Embryonic facial prominence (tissue), 1 donor: ENCODE results near the gene C19orf67.
"Not testable (repeated sequence)": the region's sequence is repeated elsewhere in the genome, so short reads cannot be mapped to it uniquely, and the experiment has no call there.

Experiments used
- DNase-seq: peaks from one replicate; pipeline ENCODE4 v3.0.0-alpha.2; 2016; ENCODE audit errors: extremely low spot score

Gene C19orf67

DNA sequence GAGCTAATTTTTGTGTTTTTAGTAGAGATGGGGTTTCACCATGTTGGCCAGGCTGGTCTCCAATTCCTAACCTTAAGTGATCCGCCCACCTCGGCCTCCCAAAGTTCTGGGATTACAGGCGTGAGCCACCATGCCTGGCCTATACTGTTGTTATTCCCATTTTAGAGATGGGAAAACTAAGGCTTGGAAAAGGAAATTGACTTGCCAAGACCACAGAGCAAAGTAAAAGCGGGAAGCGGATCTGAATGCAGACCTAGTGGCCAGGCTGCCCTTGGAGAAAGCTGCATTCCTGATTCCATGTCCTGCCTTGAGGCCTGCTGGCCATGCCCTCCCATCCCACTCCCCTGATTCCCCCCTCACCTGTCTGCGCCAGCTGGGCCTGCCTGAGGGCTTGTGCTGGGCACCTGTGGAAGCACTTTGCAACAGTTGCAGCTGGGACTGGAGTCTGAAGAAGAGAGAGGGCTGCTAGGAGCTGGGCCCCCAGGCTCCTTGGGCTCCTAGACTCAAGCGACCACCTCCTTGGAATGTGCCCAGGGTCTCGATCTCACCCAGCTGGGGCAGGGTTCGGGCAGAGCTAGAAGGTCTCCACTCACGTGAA is 29.4 kb downstream of the C19orf67 start:
- DNase-seq = no peak

DNA sequence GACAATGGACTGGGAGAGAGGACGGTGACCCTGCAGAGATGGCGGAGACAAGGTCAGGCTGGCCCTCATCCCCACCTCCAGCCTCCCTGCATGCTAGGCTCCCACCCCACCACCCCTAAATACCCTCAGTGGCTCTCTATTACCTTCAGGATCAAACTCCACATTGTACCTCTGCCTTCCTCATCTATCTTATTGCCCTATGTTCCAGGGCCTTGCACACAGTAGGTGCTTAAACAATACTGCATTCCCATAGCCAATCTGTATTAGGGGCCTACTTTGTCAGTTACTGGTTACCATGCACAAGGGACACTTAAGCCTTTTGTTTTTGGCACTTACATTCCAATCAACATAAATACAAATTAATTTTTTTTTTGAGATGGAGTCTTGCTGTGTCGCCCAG is 30.2 kb downstream of the C19orf67 start:
- no peak for DNase-seq

GRCh38 chr19:14054721-14055120 is 30.9 kb downstream of the C19orf67 start:
- DNase-seq = no peak

DNA sequence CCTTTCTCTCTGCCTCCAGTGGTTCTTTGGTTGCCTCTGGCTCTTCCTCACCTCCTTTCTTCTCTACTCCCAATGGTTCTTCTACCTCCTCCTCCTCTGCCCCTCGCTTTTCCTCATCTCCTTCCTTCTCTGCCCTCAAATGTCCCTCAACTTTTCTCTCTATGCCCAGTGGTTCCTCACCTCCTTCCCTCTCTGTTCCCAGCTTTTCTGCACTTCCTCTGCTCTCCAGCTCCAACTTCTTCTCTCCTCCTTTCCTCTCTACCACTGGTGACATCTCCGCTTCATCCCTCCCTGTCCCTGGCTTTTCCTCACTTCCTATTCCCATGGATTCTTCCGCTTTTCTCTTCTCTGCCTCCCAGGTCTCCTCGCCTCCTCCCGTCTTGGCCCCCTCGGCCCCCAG is 31.5 kb downstream of the C19orf67 start:
- no peak for DNase-seq

DNA sequence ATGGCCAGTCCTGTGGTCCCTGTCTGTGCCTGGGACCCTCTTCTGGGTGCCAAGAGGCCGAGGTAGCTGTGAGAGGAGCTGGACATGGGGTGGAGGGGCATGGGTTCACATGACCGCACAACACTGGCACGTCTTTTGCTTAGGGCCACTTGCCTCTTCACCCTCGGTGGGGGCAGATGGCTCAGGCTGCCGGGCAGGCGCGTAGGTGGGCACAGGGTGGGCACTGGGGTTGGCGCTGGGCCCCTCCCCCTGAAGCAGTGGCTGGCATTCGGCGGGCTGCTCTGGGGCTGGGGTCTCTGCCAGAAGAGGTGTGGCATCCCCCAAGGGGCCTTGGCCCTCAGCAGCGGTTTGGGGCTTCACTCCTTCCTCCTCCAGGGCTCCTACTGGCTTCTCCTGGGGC is 32.1 kb downstream of the C19orf67 start:
- no peak for DNase-seq

DNA sequence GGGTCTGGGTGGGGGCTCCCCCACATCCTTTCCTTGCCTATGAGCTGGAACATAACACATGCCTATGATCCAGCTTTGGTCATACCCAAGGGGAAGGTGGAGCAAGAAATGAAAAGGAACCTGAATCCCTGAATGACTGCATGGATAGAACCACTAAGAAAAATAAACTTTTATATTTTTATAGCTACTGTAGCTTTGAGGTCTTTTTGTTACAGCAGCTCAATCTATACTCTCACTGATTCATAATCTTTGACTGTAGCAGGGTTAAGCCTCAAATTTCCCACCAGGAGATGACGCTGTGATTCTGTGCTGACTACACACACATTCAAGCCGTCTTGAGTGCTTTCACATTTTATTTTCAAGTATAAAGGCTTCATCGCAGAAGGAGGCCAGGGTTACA is 32.6 kb downstream of the C19orf67 start:
- DNase-seq = no peak

DNA sequence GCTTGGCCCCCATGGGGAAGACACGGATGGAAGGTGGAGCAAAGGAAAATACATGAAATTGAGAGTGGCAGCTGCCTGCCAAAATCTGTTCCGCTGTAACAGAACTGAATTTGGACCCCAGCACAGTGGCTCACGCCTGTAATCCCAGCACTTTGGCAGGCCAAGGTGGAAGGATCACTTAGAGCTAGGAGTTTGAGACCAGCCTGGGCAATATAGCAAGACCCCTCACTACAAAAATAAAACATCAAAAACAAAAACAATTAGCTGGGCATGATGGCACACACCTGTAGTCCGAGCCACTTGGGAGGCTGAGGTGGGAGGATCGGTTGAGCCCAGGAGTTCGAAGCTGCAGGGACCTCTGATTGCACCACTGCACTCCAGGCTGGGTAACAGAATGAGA is 33.1 kb downstream of the C19orf67 start:
- DNase-seq = no peak

DNA sequence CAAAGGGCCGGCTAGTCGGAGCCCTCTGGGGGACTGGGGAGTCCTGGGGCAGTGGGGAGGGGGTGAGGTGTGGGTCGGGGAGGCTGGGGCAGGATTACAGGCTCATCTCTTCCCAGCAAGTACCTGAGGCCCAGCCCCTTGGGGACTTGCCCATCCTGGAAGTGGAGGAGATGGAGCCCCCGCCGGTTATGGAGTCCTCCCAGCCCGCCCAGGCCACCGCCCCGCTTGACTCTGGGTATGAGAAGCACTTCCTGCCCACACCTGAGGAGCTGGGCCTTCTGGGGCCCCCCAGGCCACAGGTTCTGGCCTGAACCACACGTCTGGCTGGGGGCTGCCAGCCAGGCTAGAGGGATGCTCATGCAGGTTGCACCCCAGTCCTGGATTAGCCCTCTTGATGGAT is 33.6 kb downstream of the C19orf67 start:
- no peak for DNase-seq

DNA sequence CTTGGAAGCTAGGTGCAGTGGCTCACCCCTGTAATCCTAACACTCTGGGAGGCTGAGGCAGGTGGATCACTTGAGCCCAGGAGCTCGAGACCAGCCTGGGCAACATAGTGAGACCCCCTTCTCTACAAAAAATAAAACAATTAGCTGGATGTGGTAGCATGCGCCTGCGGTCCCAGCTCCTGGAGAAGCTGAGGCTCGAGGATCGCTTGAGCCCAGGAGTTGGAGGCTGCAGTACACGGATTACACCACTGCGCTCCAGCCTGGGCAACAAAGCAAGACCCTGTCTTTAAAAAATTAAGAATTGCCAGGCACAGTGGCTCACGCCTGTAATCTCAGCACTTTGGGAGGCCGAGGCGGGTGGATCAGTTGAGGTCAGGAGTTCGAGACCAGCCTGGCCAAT is 34.6 kb downstream of the C19orf67 start:
- DNase-seq = not testable (repeated sequence)

GRCh38 chr19:14050512-14050911 is 35.1 kb downstream of the C19orf67 start:
- no peak for DNase-seq

DNA sequence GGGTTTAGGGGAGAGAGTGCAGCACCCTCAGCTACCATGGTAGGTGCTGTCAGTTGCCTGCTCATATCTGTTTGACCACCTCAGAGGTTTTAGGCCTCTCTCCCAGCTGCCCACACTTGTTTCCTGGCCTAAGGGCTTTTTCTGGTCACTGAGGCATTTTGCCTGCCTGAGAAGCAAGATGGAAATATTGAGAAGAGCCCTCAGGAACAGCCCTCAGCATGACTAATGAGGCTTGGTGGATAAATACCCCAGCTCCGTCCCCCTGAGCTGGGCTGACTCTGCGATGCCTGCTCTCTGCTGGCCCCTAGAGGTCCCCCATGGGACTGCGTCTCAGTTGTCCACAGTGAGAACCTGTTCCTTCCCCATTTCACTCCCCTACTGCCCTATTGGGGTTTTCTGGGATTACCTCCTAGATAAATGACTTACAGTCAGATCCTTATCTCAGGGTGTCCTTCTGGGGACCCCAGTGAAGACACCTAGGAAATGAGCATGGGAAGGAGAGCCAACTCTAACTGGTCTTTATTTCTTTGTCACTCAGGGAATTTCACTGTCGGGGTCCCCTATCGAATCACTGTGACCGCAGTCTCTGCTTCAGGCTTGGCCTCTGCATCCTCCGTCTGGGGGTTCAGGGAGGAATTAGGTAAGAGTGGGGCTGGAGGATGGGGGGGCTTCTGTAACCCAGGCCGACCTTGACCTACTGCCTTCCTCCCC is 37.0 kb downstream of the C19orf67 start:
- DNase-seq = no peak

GRCh38 chr19:14047866-14048265 is 37.7 kb downstream of the C19orf67 start:
- not testable (repeated sequence) for DNase-seq

GRCh38 chr19:14042659-14043608 is 42.6 kb downstream of the C19orf67 start:
- not testable (repeated sequence) for DNase-seq

DNA sequence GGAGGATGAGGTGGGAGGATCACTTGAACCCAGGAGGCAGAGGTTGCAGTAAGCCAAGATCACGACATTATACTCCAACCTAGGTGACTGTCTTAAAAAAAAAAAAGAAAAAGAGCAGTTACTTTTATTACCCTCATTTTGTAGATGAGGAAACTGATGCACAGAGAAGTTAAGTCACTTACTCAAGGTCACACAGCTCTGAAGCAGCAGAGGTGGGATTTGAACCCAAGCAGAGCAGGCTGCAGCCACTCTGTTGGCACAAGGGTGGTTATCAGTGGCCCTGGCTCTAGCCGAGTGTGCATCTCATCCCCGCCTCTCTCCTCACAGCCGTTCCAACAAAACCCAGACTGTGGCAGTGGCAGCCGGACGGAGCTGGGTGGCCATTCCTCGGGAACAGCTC is 46.4 kb downstream of the C19orf67 start:
- no peak for DNase-seq

DNA sequence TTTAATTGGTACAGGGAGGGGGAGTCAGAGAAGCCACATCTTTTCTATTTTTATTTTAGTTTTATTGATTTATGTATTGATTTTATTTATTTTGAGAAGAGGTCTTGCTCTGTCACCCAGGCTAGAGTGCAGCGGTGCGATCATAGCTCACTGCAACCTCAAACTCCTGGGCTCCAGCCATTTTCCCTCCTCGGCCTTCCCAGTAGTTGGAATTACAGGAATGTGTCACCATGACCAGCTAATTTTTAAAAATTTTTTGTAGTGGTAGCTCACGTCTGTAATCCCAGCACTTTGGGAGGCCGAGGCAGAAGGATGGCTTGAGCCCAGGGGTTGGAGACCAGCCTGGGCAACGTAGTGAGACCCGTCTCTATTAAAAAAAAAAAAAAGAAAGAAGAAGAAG is 49.9 kb downstream of the C19orf67 start:
- no peak for DNase-seq

- not testable (repeated sequence) for DNase-seq
These were observed 50.4 kb downstream of the C19orf67 start for GRCh38 chr19:14035159-14035558.

- DNase-seq = no peak
These were observed 51.6 kb downstream of the C19orf67 start for GRCh38 chr19:14033946-14034345.

- peak; percentile 30 for DNase-seq
These were observed 53.7 kb downstream of the C19orf67 start, which contains the start of gene IL27RA for GRCh38 chr19:14031719-14032480. TSS of gene IL27RA (plus strand) at chr19:14031762. CDS start at chr19:14031873, 111 bp downstream.
